HepG2 (cell line): Measurements from ENCODE around the gene CDYL. TPM values are rescaled to one million over a fixed set of nuclear protein-coding genes. Genes with fewer than 3 reads are reported as not detected.
"Not testable (repeated sequence)": the region's sequence is repeated elsewhere in the genome, so short reads cannot be mapped to it uniquely, and the experiment has no call there.

ENCODE experiments used
- ATAC-seq: fragments of 200-7000 bp; cut with Tn5 transposase; 3 replicates; pipeline ENCODE4 v1.9.1; 2020; ENCODE audit warnings: mild to moderate bottlenecking, moderate library complexity
- BruUV-seq: library from RNA; stranded (reverse); fragments of 400-500 nt; replicated peaks from 2 replicates; lab custom pipeline; 2021; lab: Mats Ljungman, UMichigan
- CTCF ChIA-PET: fragments of 300-600 bp; formaldehyde crosslinking; extraction: SDS; loops from one replicate; lab custom pipeline; 2021; ENCODE audit warnings: low total read pairs, inconsistent platforms, low intra/inter-chr PET ratio; lab: Yijun Ruan, JAX
- POLR2A ChIA-PET: fragments of 350-600 bp; sonication (Branson Sonifier 250); formaldehyde crosslinking; loops from one replicate; lab custom pipeline; 2020; ENCODE audit warnings: antibody characterized with exemption, inconsistent platforms; lab: Yijun Ruan, JAX
- DNase-seq: peaks from one replicate; pipeline ENCODE4 v3.0.0-alpha.2; 2015; ENCODE audit warnings: low spot score
- FAIRE-seq: peaks from 3 replicates; lab custom pipeline; 2011; peaks lifted over from hg19 to GRCh38; lab: Jason Lieb, UNC
- H2AFZ ChIP-seq: one replicate; pipeline ENCODE4 v1.6.1; 2011; ENCODE audit warnings: low read length, inconsistent platforms
- H3K27ac ChIP-seq: fragments of 300-600 bp; 3 replicates; pipeline ENCODE4 v1.8.0; 2011; ENCODE audit warnings: mixed run types, mild to moderate bottlenecking, mixed read lengths, low read length, inconsistent platforms; ENCODE audit not compliant: insufficient read depth; ENCODE audit errors: extremely low read length
- H3K27me3 ChIP-seq, 2 experiments: fragments of 200-600 bp in 1 of 2; 2 replicates in 1 of 2; 3 replicates in 1 of 2; pipeline versions ENCODE4 v1.6.0 to v1.8.0; 2011; ENCODE audit warnings: low read length in 2 of 2, mild to moderate bottlenecking in 2 of 2, moderate library complexity in 2 of 2, inconsistent platforms in 1 of 2; ENCODE audit not compliant: insufficient read depth in 2 of 2, control insufficient read depth in 1 of 2
- H3K36me3 ChIP-seq, 2 experiments: fragments of 200-600 bp in 1 of 2; replicated peaks in 1 of 2; 2 replicates in 1 of 2; 3 replicates in 1 of 2; pipeline versions ENCODE4 v1.5.1 to v1.8.0; 2011; ENCODE audit warnings: low read length in 2 of 2, inconsistent platforms in 1 of 2; ENCODE audit not compliant: insufficient read depth in 2 of 2, control insufficient read depth in 1 of 2
- H3K4me1 ChIP-seq: 2 replicates; pipeline ENCODE4 v1.5.1; 2012; ENCODE audit warnings: low read length, inconsistent platforms; ENCODE audit not compliant: insufficient read depth
- H3K4me2 ChIP-seq: 2 replicates; pipeline ENCODE4 v1.6.0; 2011; ENCODE audit warnings: low read depth, low read length, inconsistent platforms
- H3K4me3 ChIP-seq, 3 experiments: fragments of 200-600 bp in 1 of 3; sonication (generic), shearing (Covaris generic) in 1 of 3; replicated peaks in 1 of 3; 2 replicates each; pipeline ENCODE4 v1.5.1; 2011 to 2016; ENCODE audit warnings: low read length in 3 of 3, inconsistent platforms in 2 of 3, low read depth in 2 of 3, mild to moderate bottlenecking in 2 of 3, control low read depth in 1 of 3, mixed read lengths in 1 of 3; ENCODE audit not compliant: insufficient read depth in 1 of 3
- H3K79me2 ChIP-seq: one replicate; pipeline ENCODE4 v1.6.1; 2011; ENCODE audit warnings: low read length, inconsistent platforms; ENCODE audit not compliant: insufficient read depth
- H3K9ac ChIP-seq: 2 replicates; pipeline ENCODE4 v1.6.0; 2011; ENCODE audit warnings: mild to moderate bottlenecking, low read depth, low read length, inconsistent platforms; ENCODE audit not compliant: insufficient read depth
- H3K9me3 ChIP-seq: 2 replicates; pipeline ENCODE4 v1.5.1; 2012; ENCODE audit warnings: mild to moderate bottlenecking, low read length
- H4K20me1 ChIP-seq: 2 replicates; pipeline ENCODE4 v1.6.0; 2011; ENCODE audit warnings: inconsistent platforms, mild to moderate bottlenecking, low read length, moderate library complexity; ENCODE audit not compliant: insufficient read depth
- FOXA1 ChIP-seq, 2 experiments: fragments of 450-650 bp in 1 of 2; sonication (generic) in 1 of 2; formaldehyde crosslinking in 1 of 2; IDR thresholded peaks; 2 replicates each; pipeline versions ENCODE4 v1.4.0 to v1.6.1; 2016 to 2020; ENCODE audit warnings: missing genetic modification reagents in 1 of 2
- NR2C2 ChIP-seq: sonication (generic); formaldehyde crosslinking; IDR thresholded peaks from 2 replicates; pipeline ENCODE4 v1.4.0; 2020; ENCODE audit warnings: missing genetic modification reagents, mild to moderate bottlenecking, moderate library complexity, borderline replicate concordance
- ZMYM3 ChIP-seq: sonication (generic); formaldehyde crosslinking; IDR thresholded peaks from 2 replicates; pipeline ENCODE4 v1.5.1; 2020; ENCODE audit warnings: mild to moderate bottlenecking, missing genetic modification reagents
- ZNF282 ChIP-seq: fragments of 450-650 bp; IDR thresholded peaks from 2 replicates; pipeline ENCODE4 v1.6.1; 2018; ENCODE audit not compliant: partially characterized antibody
- WGBS: methylation state at CpG from one replicate; pipeline ENCODE4 v1.1.6; 2017; ENCODE audit warnings: low lambda C conversion rate; 5-methylcytosine and 5-hydroxymethylcytosine counted together
- in situ Hi-C: cut with HindIII; loops from 2 replicates; pipeline ENCODE4 v1.10.0; 2017; ENCODE audit warnings: low pct_unique_long_range_greater_than_20kb; ENCODE audit not compliant: extremely low pct_ligation_motif_present
- intact Hi-C: fragments of 100-400 bp; cut with micrococcal nuclease; formaldehyde crosslinking; loops from one replicate; pipeline ENCODE4 v1.10.0; 2022; ENCODE audit not compliant: unreplicated experiment
- polyA plus RNA-seq, 8 experiments: library from polyadenylated mRNA; depleted of rRNA in 3 of 8; stranded (reverse) in 7 of 8; unstranded in 1 of 8; fragments of >200 nt; fragmentation: Illumina TruSeq in 4 of 8; extraction: Trizol in 4 of 8; gene quantifications; 2 replicates each; pipeline versions ENCODE4 v1.2.1 to v1.2.3, GENCODE V29; 2011 to 2016; ENCODE audit warnings: low read depth in 4 of 8, missing spikeins in 1 of 8, mixed read lengths in 1 of 8; ENCODE audit not compliant: insufficient read depth in 1 of 8
- total RNA-seq, 5 experiments: library from RNA; depleted of rRNA; stranded (reverse); fragments of >200 nt; fragmentation: Illumina TruSeq; extraction: Trizol; gene quantifications; 2 replicates each; pipeline ENCODE4 v1.2.3, GENCODE V29; 2016; ENCODE audit warnings: low read depth in 1 of 5

CDYL gene
- total and polyA plus RNA-seq, 2 of the 13 experiments (the other 11 are each of a cell fraction or from before 2014, with no cell fraction given), result 22.8 to 105 TPM

DNA sequence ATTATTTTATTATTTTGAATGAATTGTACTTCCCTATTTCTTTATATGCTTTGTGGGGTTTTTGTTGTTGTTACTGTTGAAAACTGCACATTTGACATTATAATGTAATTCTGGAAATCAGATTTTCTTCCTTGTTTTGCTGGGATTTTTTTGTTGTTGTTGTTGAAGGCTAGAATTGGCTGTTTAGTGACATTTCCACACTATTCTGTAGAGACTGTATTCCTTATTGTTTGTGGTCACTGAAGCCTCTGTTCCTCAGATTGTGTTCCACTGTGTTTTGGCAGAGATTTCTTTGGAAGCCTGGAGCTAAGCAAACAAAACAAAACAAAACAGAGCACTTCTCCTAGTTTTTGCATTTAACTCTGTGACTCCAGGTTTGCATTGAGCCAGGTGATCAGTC is 52.9 kb downstream of the CDYL start:
- Histone ChIP-seq H3K4me2 (no peak overlapping the region), H3K36me3 (no peaks in the 10 kb centered on the region), H3K27me3 (no peaks in the 10 kb centered on the region), H3K4me3 (no peak overlapping the region), H3K9ac (no peak overlapping the region), H3K27ac (no peak overlapping the region), H3K4me1 (peaks cover 6% of the 10 kb centered on the region; the same call in 1 of the 2 replicates), H3K9me3 (peaks cover 19% of the 10 kb centered on the region), H3K79me2 (peaks cover 58% of the 10 kb centered on the region), H2AFZ (no peak overlapping the region), H4K20me1 (0 out of 2 replicates have a peak, but pooled peaks cover 4% of the 10 kb centered on the region)
- in situ Hi-C loops, result no loop called here
- no TSS peak for BruUV-seq
- TF ChIP-seq ZMYM3 (CRISPR knock-in tag) (no peak), NR2C2 (CRISPR knock-in tag) (no peak), ZNF282 (no peak)
- ChIA-PET CTCF (no interaction called here), POLR2A (no interaction called here)
- DNase-seq, result no peak
- ATAC-seq, result no peak
- no peak for FAIRE-seq
- intact Hi-C loops, result no loop called here

DNA sequence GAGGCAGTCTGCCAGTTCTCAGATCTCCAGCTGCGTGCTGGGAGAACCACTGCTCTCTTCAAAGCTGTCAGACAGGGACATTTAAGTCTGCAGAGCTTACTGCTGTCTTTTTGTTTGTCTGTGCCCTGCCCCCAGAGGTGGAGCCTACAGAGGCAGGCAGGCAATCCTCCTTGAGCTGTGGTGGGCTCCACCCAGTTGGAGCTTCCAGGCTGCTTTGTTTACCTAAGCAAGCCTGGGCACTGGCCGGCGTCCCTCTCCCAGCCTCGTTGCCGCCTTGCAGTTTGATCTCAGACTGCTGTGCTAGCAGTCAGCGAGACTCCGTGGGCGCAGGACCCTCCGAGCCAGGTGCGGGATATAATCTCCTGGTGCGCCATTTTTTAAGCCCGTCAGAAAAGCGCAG is 59.3 kb downstream of the CDYL start:
- H3K9ac ChIP-seq; in situ Hi-C loops; H3K27me3 ChIP-seq; intact Hi-C loops; CTCF ChIA-PET; DNase-seq; H3K36me3 ChIP-seq; H4K20me1 ChIP-seq; H2AFZ ChIP-seq; ATAC-seq; H3K9me3 ChIP-seq; H3K4me2 ChIP-seq; H3K4me1 ChIP-seq; FAIRE-seq; H3K27ac ChIP-seq; POLR2A ChIA-PET; H3K4me3 ChIP-seq; BruUV-seq; TF ChIP-seq FOXA1 (IDR thresholded peaks at IDR 0.05): not testable (repeated sequence)
- WGBS, result 95% methylated on average over 10 of the region's 13 CpGs
- H3K79me2 ChIP-seq, result peaks cover 20% of the 10 kb centered on the region
- TF ChIP-seq FOXA1 (CRISPR knock-in tag; IDR thresholded peaks at IDR 0.05), result 0 out of 2 replicates have a peak, but pooled peaks have one; percentile 34
